ENCODE results near the gene DOHH. TPM values are rescaled to one million over a fixed set of nuclear protein-coding genes. Genes with fewer than 3 reads are reported as not detected.
A peak's percentile ranks its signal among the peaks of the same experiment; 100 is the strongest.

DOHH gene
- total and polyA plus RNA-seq, 10 donors, result 6.6 to 16.8 (median 10.7) TPM

DNA sequence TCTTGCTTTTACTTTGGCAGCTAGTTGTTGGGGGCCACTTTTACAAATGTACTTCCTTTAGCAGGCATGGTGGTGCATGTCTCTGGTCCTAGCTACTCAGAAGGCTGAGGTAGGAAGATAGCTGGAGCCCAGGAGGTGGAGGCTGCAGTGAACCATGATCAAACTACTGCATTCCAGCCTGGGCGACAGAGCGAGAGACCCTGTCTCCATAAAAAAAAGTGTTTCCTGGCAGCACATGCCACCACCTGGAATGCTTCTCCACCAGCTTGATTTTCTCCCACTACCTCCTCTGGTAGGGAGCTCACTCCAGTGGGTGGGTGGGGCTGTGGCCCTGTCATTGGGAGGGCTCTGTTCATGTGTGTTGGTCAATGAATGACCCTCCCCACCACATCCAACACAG is 18.2 kb upstream of the DOHH start:
- Histone ChIP-seq H3K4me1 (peaks cover 10 to 73% (median 29%) of the 10 kb centered on the region in 6 donors), H3K36me3 (peaks cover 0 to 68% (median 25%) of the 10 kb centered on the region in 6 donors), H3K27ac (no peak overlapping the region), H3K4me3 (no peak overlapping the region), H3K9me3 (no peaks in the 10 kb centered on the region), H3K27me3 (replicated peaks in 1 of 7) (no peaks in the 10 kb centered on the region)
- no peak for DNase-seq
- TF ChIP-seq POLR2A (IDR thresholded peaks at IDR 0.05), result no peak
- TF ChIP-seq POLR2AphosphoS5 (IDR thresholded peaks at IDR 0.05), result no peak
- TF ChIP-seq, protein P1, sequence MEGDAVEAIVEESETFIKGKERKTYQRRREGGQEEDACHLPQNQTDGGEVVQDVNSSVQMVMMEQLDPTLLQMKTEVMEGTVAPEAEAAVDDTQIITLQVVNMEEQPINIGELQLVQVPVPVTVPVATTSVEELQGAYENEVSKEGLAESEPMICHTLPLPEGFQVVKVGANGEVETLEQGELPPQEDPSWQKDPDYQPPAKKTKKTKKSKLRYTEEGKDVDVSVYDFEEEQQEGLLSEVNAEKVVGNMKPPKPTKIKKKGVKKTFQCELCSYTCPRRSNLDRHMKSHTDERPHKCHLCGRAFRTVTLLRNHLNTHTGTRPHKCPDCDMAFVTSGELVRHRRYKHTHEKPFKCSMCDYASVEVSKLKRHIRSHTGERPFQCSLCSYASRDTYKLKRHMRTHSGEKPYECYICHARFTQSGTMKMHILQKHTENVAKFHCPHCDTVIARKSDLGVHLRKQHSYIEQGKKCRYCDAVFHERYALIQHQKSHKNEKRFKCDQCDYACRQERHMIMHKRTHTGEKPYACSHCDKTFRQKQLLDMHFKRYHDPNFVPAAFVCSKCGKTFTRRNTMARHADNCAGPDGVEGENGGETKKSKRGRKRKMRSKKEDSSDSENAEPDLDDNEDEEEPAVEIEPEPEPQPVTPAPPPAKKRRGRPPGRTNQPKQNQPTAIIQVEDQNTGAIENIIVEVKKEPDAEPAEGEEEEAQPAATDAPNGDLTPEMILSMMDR (IDR thresholded peaks at IDR 0.05 in 8 of 11, conservative IDR thresholded peaks at IDR 0.05 in 3 of 11), result no peak
- WGBS, 5 donors, result 88 to 96% (median 91%) methylated on average over 2 of the region's 2 CpGs
- intact Hi-C loops (cut with DNase I; ENCODE audit: low total_unique reads), result no loop called here

- 87 to 94% (median 92%) methylated on average over 8 to 10 of the region's 10 CpGs for WGBS, 5 donors
- H3K27me3 ChIP-seq (replicated peaks in 1 of 7), result no peaks in the 10 kb centered on the region
- no peaks in the 10 kb centered on the region for H3K9me3 ChIP-seq
- H3K27ac ChIP-seq, result no peak overlapping the region
- intact Hi-C loops (cut with DNase I; ENCODE audit: low total_unique reads), result no loop called here
- no peak overlapping the region for H3K4me3 ChIP-seq
- TF ChIP-seq POLR2A (IDR thresholded peaks at IDR 0.05) (no peak), POLR2AphosphoS5 (IDR thresholded peaks at IDR 0.05) (no peak)
- TF ChIP-seq, protein P1 (IDR thresholded peaks at IDR 0.05 in 8 of 11, conservative IDR thresholded peaks at IDR 0.05 in 3 of 11), result no peak
- H3K4me1 ChIP-seq, result peaks cover 10 to 78% (median 31%) of the 10 kb centered on the region in 6 donors
- peaks cover 0 to 68% (median 21%) of the 10 kb centered on the region in 6 donors for H3K36me3 ChIP-seq
- no peak for DNase-seq
Observed at GRCh38 chr19:3518255-3518654, 17.8 kb upstream of the DOHH start.

DNA sequence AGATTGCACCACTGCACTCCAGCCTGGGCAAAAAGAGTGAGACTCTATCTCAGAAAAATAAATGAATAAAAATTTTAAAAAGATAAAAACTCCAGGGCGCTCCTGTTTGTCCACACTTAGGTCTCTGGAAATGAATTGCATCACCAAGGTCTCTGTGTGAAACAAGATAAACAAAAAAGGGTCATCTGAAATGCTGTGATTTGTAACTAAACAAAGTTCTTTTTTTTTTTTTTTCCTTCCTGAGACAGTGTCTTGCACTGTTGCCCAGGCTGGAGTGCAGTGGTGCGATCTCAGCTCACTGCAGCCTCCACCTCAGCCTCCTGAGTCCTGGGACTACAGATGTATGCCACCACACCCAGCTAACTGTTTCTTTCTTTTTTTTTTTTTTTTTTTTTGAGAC is 17.2 kb upstream of the DOHH start:
- TF ChIP-seq POLR2A (IDR thresholded peaks at IDR 0.05) (no peak), POLR2AphosphoS5 (IDR thresholded peaks at IDR 0.05) (no peak)
- TF ChIP-seq, protein P1 (IDR thresholded peaks at IDR 0.05 in 8 of 11, conservative IDR thresholded peaks at IDR 0.05 in 3 of 11), result no peak
- DNase-seq, result no peak
- Histone ChIP-seq H3K9me3 (no peaks in the 10 kb centered on the region), H3K4me3 (no peak overlapping the region), H3K27me3 (replicated peaks in 1 of 7) (no peaks in the 10 kb centered on the region), H3K27ac (no peak overlapping the region), H3K4me1 (peaks cover 10 to 84% (median 34%) of the 10 kb centered on the region in 6 donors), H3K36me3 (peaks cover 0 to 68% (median 15%) of the 10 kb centered on the region in 6 donors)
- intact Hi-C loops (cut with DNase I; ENCODE audit: low total_unique reads), result no loop called here
- 80 to 89% (median 84%) methylated on average over 2 of the region's 2 CpGs for WGBS, 5 donors

- DNase-seq, result no peak
- Histone ChIP-seq H3K9me3 (no peaks in the 10 kb centered on the region), H3K4me3 (no peak overlapping the region), H3K27me3 (replicated peaks in 1 of 7) (no peaks in the 10 kb centered on the region), H3K4me1 (peaks cover 13 to 93% (median 38%) of the 10 kb centered on the region in 6 donors), H3K27ac (peak overlapping the region in 3 of 8 donors; percentile 21 to 59 (median 47)), H3K36me3 (peaks cover 0 to 68% (median 10%) of the 10 kb centered on the region in 6 donors)
- 52 to 70% (median 58%) methylated on average over 10 to 15 of the region's 15 CpGs for WGBS, 5 donors
- intact Hi-C loops (cut with DNase I; ENCODE audit: low total_unique reads), result no loop called here
- TF ChIP-seq POLR2AphosphoS5 (IDR thresholded peaks at IDR 0.05) (peak; percentile 25 to 70 (median 51)), POLR2A (IDR thresholded peaks at IDR 0.05) (no peak)
Observed at GRCh38 chr19:3516675-3517207, 16.3 kb upstream of the DOHH start.
